Hepatocyte (in vitro differentiated cells): Measurements from ENCODE around the gene ATXN1. TPM values are rescaled to one million over a fixed set of nuclear protein-coding genes. Genes with fewer than 3 reads are reported as not detected.

ENCODE experiments used
- DNase-seq: peaks from one replicate; pipeline ENCODE4 v3.0.0-alpha.2; 2016; ENCODE audit warnings: low spot score
- H2AFZ ChIP-seq: fragments of 200-600 bp; sonication (generic); 2 replicates; pipeline ENCODE4 v1.6.0; 2016; ENCODE audit warnings: antibody characterized with exemption, mild to moderate bottlenecking
- H3K27ac ChIP-seq: fragments of 200-600 bp; sonication (generic); 2 replicates; pipeline ENCODE4 v1.5.1; 2016; ENCODE audit warnings: mild to moderate bottlenecking
- H3K27me3 ChIP-seq: fragments of 200-600 bp; sonication (generic); 2 replicates; pipeline ENCODE4 v1.6.1; 2016
- H3K36me3 ChIP-seq: fragments of 200-600 bp; sonication (generic); replicated peaks from 2 replicates; pipeline ENCODE4 v1.5.1; 2016; ENCODE audit warnings: low read depth; ENCODE audit not compliant: insufficient read depth
- H3K4me1 ChIP-seq: fragments of 200-600 bp; sonication (generic); 2 replicates; pipeline ENCODE4 v1.5.1; 2016; ENCODE audit warnings: mild to moderate bottlenecking, moderate library complexity; ENCODE audit not compliant: insufficient read depth
- H3K4me2 ChIP-seq: fragments of 200-600 bp; sonication (generic); 2 replicates; pipeline ENCODE4 v1.6.0; 2016
- H3K4me3 ChIP-seq: fragments of 200-600 bp; sonication (generic); 2 replicates; pipeline ENCODE4 v1.5.1; 2016; ENCODE audit warnings: mild to moderate bottlenecking
- H3K79me2 ChIP-seq: fragments of 200-600 bp; sonication (generic); 2 replicates; pipeline ENCODE4 v1.6.0; 2017; ENCODE audit warnings: mild to moderate bottlenecking
- H3K9me2 ChIP-seq: fragments of 200-600 bp; sonication (generic); replicated peaks from 2 replicates; pipeline ENCODE4 v1.6.0; 2017; ENCODE audit warnings: mild to moderate bottlenecking; ENCODE audit not compliant: insufficient read depth
- H3K9me3 ChIP-seq: fragments of 200-600 bp; sonication (generic); 2 replicates; pipeline ENCODE4 v1.5.1; 2016; ENCODE audit warnings: low read depth, mild to moderate bottlenecking
- H4K20me1 ChIP-seq: fragments of 200-600 bp; sonication (generic); 2 replicates; pipeline ENCODE4 v1.6.0; 2016; ENCODE audit warnings: mild to moderate bottlenecking; ENCODE audit not compliant: insufficient read depth, poor library complexity, severe bottlenecking
- CTCF ChIP-seq: fragments of 200-600 bp; sonication (generic); IDR thresholded peaks from 2 replicates; pipeline ENCODE4 v1.5.1; 2016; ENCODE audit warnings: antibody characterized with exemption, mild to moderate bottlenecking; ENCODE audit not compliant: poor library complexity
- EZH2 ChIP-seq: fragments of 200-600 bp; sonication (generic); IDR thresholded peaks from 2 replicates; pipeline ENCODE4 v1.6.1; 2016; ENCODE audit warnings: antibody characterized with exemption, mild to moderate bottlenecking, borderline replicate concordance
- EZH2phosphoT487 ChIP-seq: fragments of 200-600 bp; sonication (generic); IDR thresholded peaks from one replicate; pipeline ENCODE4 v1.6.1; 2018; ENCODE audit warnings: antibody characterized with exemption, mild to moderate bottlenecking, low read depth, moderate library complexity; ENCODE audit not compliant: unreplicated experiment, severe bottlenecking
- WGBS: methylation state at CpG from one replicate; pipeline ENCODE4 v1.1.6; 2016; ENCODE audit warnings: low lambda C conversion rate; ENCODE audit errors: missing lambda C conversion rate; 5-methylcytosine and 5-hydroxymethylcytosine counted together
- polyA plus RNA-seq: library from polyadenylated mRNA; unstranded; fragments of >200 nt; fragmentation: Nextera tagmentation; extraction: Ambion mirVana; gene quantifications from 2 replicates; pipeline ENCODE4 v1.2.1, GENCODE V29; 2016
- total RNA-seq: library from RNA; depleted of rRNA; stranded (reverse); fragments of >200 nt; gene quantifications from 2 replicates; pipeline ENCODE4 v1.2.3, GENCODE V29; 2014

The ATXN1 gene
- total and polyA plus RNA-seq, 2 experiments from 2014 or later: 14.7 to 32.6 TPM

DNA sequence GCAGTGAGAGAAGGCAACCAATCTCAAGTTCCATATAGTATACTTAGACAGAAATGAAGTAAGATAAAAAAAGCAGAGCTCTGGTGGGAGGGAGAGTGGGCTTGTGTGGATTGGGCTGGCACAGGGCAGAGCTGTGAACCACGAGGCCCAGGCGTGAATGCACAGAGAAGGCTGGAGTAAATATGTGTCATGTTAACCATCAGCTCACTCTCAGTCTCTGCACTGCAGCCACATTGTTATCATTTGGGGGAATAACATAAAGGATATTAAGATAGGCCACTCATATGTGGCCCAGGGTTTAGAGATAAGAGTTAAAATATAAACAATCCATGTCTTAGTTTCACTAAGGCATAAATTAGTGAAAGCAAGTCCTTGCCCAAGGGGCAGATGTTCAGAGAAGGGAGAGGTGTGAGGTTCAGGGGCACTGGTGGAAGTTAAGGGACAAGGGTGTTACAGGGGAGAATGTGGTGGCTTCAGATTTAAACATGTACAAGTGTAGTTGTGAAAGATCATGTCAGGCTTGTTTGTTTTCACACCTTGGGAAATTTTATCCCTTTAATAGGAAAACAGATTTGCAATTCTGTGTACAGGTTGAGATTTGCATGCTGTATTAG lies 508.5 kb downstream of the ATXN1 start:
- Histone ChIP-seq H3K79me2 (no peaks in the 10 kb centered on the region), H3K4me3 (no peak overlapping the region), H3K27ac (no peak overlapping the region), H3K4me1 (no peaks in the 10 kb centered on the region), H3K9me3 (no peaks in the 10 kb centered on the region), H3K4me2 (no peak overlapping the region), H2AFZ (no peak overlapping the region), H4K20me1 (no peaks in the 10 kb centered on the region), H3K27me3 (no peaks in the 10 kb centered on the region), H3K9me2 (no peaks in the 10 kb centered on the region), H3K36me3 (no peaks in the 10 kb centered on the region)
- WGBS: 53% methylated on average over 2 of the region's 2 CpGs
- no peak for TF ChIP-seq EZH2
- TF ChIP-seq EZH2phosphoT487: no peak
- no peak for TF ChIP-seq CTCF
- DNase-seq: no peak

DNA sequence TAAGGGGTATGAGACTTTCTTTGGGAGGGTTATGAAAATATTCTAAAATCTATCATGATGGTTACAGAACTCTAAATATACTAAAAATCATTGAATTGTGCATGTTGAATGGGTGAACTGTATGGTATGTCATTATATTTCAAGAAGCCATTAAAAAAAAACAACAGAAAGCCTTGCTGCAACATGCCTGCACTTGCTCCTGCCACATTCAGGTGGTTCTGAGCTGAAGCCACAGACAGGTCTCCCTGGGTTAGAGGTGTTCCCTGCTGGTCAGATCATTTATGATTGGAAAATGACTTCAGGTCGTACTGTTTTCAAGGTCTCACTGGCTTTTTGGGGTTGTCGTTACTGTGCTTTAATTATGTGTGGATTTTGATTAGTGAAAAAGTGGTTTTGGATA lies 509.6 kb downstream of the ATXN1 start:
- no peak for DNase-seq
- H3K27me3 ChIP-seq: no peaks in the 10 kb centered on the region
- H3K27ac ChIP-seq: no peak overlapping the region
- H3K4me3 ChIP-seq: no peak overlapping the region
- no peaks in the 10 kb centered on the region for H3K4me1 ChIP-seq
- H3K4me2 ChIP-seq: no peak overlapping the region
- no peak overlapping the region for H2AFZ ChIP-seq
- H3K79me2 ChIP-seq: no peaks in the 10 kb centered on the region
- H3K9me2 ChIP-seq: no peaks in the 10 kb centered on the region
- TF ChIP-seq EZH2phosphoT487: no peak
- no peaks in the 10 kb centered on the region for H4K20me1 ChIP-seq
- no peaks in the 10 kb centered on the region for H3K36me3 ChIP-seq
- H3K9me3 ChIP-seq: no peaks in the 10 kb centered on the region
- WGBS: 85% methylated on average over 2 of the region's 2 CpGs

GRCh38 chr6:16249971-16250370 lies 511.3 kb downstream of the ATXN1 start:
- WGBS: 50% methylated on average over 1 of the region's 1 CpG
- no peaks in the 10 kb centered on the region for H3K9me2 ChIP-seq
- no peak overlapping the region for H3K27ac ChIP-seq
- no peak overlapping the region for H3K4me3 ChIP-seq
- TF ChIP-seq CTCF: no peak
- TF ChIP-seq EZH2: no peak
- TF ChIP-seq EZH2phosphoT487: no peak
- no peaks in the 10 kb centered on the region for H3K9me3 ChIP-seq
- H2AFZ ChIP-seq: no peak overlapping the region
- H3K4me2 ChIP-seq: no peak overlapping the region
- no peaks in the 10 kb centered on the region for H3K79me2 ChIP-seq
- H4K20me1 ChIP-seq: no peaks in the 10 kb centered on the region
- no peak for DNase-seq
- no peaks in the 10 kb centered on the region for H3K4me1 ChIP-seq
- H3K36me3 ChIP-seq: no peaks in the 10 kb centered on the region
- no peaks in the 10 kb centered on the region for H3K27me3 ChIP-seq
